SKM-1 treated with dmso at 0.1 percent for 144 hours (cell line): ENCODE results near the gene ZMYND8.
A peak's percentile ranks its signal among the peaks of the same experiment; 100 is the strongest.
"Not testable (repeated sequence)": the region's sequence is repeated elsewhere in the genome, so short reads cannot be mapped to it uniquely, and the experiment has no call there.

Experiments
- DNase-seq: peaks from one replicate; lab custom pipeline; 2025; ENCODE audit not compliant: unreplicated experiment; lab: John Stamatoyannopoulos, UW

Gene ZMYND8

GRCh38 chr20:47373206-47373733 lies 16.8 kb upstream of the ZMYND8 start:
- no peak for DNase-seq

- DNase-seq: no peak
Measured at GRCh38 chr20:47370850-47371782, 14.6 kb upstream of the ZMYND8 start.

- DNase-seq: no peak
Measured at GRCh38 chr20:47370214-47370613, 13.7 kb upstream of the ZMYND8 start.

GRCh38 chr20:47368301-47368700 lies 11.8 kb upstream of the ZMYND8 start:
- DNase-seq: no peak

- not testable (repeated sequence) for DNase-seq
Measured at GRCh38 chr20:47366301-47366700, 9.8 kb upstream of the ZMYND8 start.

GRCh38 chr20:47365023-47365764 lies 8.7 kb upstream of the ZMYND8 start:
- no peak for DNase-seq

- peak; percentile 22 for DNase-seq
Measured at GRCh38 chr20:47362361-47363219, 6.1 kb upstream of the ZMYND8 start.

- DNase-seq: no peak
Measured at GRCh38 chr20:47361057-47361915, 4.8 kb upstream of the ZMYND8 start.

GRCh38 chr20:47360297-47361056 lies 4.0 kb upstream of the ZMYND8 start:
- peak; percentile 59 for DNase-seq

- DNase-seq: no peak
Measured at GRCh38 chr20:47359530-47360296, 3.2 kb upstream of the ZMYND8 start.

- peak; percentile 25 for DNase-seq
Measured at GRCh38 chr20:47358672-47359529, 2.4 kb upstream of the ZMYND8 start.

- no peak for DNase-seq
Measured at GRCh38 chr20:47358039-47358671, 1.7 kb upstream of the ZMYND8 start.

GRCh38 chr20:47357296-47358038 lies 968 bp upstream of the ZMYND8 start:
- peak; percentile 77 for DNase-seq

GRCh38 chr20:47356220-47356525 lies 326 bp downstream of the ZMYND8 start:
- DNase-seq: no peak

- no peak for DNase-seq
Measured at GRCh38 chr20:47355489-47356219, 845 bp downstream of the ZMYND8 start.
